SIG-M5 treated with dmso at 0.1 percent for 504 hours (cell line): Measurements from ENCODE around the gene SKAP1.

Experiments used
- DNase-seq: peaks from one replicate; lab custom pipeline; 2025; ENCODE audit not compliant: unreplicated experiment; lab: John Stamatoyannopoulos, UW

SKAP1 gene

DNA sequence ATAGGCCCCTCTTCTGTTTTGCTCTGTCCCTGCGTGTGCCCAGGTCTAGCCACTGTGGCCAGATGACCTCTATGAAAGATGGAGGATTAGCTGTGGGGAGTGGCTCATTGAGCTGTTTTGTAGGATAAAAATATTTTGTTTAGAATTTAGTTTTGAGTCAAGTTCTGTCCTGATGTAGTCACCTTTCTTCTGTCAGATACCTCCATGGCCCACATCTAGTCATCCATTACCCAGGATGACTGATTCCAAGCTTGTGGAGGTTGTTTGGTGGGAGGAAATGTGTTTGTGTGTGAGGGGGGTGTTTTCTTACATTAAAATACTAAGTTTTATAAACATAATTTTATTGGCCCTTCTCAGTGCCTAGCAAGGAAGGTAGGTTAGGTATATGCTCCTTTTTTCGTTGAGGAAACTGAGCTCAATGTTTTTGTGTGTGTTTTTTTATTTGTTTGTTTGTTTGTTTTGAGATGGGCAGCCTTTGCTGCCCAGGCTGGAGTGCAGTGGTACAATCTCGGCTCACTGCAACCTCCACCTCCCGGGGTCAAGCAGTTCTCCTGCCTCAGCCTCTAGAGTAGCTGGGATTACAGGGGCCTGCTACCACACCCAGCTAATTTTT, 306.1 kb downstream of the SKAP1 start:
- DNase-seq, result no peak

DNA sequence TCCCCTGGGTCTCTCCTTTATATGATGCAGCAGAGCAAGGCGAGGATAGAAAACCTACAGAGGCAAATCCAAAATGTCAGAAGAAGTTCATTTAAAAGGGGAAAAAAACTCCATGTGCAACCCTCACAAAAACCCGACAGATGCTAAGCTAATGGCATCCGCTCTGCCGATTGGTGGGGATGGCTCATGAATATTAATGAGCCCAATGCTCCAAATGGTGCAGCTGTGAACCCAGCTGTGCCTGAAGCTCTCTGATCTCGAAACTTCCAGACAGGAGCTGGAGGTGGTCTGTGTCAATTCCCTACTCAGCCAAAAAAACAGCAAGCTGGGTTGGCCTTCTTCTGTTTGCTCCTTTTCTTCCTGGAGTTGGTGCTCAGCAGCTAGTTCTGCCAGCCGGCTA, 306.9 kb downstream of the SKAP1 start:
- DNase-seq, result no peak

DNA sequence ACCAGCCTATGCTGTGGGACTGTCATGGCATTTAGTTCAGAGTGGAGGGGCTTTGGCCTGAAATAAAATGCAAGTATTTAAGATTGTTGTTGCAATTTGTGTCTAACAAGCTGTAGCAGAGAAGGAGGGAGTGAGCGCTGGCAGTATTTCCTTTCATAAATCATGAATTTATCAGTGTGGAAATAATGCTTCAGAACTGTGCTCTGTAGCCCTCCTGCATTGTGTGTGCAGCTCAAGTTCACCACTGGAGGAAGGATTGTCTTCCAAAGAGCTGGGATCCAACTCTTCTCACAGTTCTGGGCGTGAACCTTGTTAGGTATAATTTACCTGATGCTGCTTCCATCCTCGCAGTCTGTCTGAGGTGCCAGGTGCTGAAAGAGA, 307.4 kb downstream of the SKAP1 start:
- DNase-seq, result no peak

DNA sequence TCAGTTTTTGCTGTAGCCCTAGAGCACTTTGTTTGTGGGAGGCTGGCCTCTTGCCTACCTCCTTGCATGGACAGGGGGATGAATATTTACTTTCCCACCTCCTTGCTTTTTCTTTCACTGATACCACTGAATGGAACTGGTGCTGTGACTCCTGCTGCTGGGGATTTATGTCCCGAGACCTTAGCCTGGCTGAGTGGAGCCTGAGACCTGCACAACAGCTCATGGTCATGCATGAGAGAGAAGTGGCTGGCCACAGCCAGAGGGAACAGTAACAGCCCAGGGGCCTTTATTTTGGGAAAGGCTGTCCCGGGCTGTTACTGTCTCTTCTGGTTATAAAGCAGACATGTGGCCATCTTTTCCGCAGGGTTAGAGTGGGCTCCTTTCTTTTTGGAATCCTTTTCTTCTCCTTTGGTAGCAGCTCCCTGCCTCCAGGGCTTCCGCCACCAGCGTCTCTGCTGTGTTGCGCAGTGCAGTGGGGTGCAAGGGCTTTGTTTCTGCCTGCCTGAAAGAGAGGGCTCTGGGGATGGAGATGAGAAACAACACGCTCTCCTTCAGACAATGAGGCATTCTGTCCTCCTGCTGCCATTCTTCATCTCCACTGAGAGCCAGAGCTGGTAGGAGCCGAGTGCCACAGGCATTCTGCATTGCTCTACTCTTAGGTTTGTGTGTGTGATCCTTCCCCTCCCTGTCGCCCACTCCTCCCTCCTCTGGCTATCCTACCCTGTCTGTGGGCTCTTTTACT, 307.9 kb downstream of the SKAP1 start:
- DNase-seq, result no peak

DNA sequence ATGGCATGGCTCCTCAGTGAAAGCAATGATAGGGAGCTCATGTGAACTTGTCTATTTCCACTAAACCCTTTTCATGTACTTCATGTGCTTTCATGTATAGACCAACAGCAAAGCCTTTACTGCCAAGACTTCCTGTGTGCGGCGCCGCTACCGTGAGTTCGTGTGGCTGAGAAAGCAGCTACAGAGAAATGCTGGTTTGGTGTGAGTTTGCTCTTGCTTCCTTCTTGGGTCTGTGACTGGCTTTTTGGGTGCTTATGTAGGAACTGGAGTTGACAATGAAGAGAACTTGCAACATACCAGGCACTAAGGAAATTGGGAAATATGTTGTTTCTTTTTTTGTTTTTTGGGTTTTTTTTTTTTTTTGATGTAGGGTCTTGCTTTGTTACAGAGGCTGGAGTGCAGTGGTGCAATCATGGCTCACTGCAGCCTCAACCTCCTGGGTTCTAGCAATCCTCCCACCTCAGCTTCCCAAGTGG, 316.8 kb downstream of the SKAP1 start:
- peak; percentile 99 for DNase-seq

DNA sequence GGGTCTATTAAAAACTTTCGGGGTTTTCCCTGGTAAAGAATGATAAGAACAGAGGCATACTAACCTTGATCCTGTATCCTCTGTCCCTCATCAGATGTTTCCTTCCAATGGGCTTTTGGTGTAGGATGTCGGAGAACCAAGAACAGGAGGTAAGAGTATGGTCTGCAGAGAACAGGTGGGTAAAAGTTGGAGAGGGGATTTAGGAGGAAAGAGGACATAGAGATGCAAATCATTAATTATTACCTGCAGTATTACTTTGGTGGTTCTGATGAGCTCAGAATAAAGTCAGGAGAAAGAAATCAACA, 318.1 kb downstream of the SKAP1 start:
- DNase-seq, result no peak

DNA sequence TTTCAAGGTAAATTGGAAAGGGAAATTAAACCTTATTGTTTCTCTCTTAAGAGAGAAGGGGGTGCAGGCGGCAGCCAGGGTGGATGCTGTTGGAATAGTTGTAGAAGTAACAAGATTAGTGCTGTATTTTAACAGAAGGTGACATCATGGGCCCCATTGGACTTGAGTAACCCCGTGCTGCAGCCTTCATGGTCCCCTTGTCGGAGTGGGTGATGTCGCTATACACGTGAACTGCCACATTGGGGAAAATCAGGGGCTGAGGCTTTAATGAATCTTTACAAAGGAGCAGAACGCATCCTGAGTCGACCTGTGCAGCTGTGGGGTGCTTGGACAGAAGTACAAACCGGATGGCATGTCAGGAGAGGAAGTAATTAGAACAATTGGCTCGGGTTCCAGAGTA, 319.3 kb downstream of the SKAP1 start:
- no peak for DNase-seq

DNA sequence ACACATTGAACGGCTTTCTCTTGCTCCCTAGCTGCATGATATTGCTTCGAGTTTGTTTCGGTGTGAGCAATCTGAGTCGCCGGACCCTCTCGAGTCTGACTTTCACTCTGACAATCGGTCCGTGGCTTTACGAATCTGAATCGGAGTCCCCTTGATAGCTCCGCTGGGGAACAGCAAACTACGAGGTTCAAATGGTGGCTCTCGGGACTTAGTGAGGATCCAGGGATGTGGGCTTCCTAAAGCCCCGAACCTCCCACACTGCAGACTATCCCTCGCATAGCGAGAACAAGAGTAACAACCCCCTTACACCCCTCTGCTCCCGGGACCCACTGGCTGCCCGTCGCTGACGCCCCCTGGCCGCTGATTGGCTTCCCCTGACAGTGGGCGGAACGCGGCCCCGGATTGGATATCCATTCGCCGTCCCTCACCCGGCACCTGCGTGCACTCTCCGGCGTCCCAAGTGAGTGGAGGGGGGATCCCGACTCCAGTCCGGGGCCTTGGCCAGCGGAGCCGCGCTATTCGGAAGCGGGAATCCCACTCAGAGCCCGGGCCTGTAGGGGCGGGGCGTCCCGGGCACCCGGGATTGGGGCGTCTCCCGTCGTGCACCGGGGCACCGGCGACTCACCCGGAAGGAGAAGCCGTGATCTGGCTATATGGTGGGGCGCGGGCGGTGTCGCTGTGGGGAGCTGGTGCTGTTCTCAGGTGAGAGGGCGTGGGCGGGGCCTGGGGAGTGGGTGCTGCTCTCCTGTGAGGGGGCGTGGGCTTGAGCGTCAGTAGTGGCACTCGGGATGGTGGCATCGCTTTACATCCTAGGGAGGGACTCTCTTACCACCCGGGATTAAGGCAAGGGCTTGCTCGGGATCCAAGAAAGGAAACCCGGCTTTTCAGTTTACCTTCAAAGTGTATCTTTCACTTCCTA, 322.6 kb downstream of the SKAP1 start, which contains the start of gene SNX11:
SNX11 (plus strand) TSS at position 630 of the 919 bp plus-strand sequence. CDS start 4,278 bp downstream, outside the sequence.
- DNase-seq, result peak; percentile 86

DNA sequence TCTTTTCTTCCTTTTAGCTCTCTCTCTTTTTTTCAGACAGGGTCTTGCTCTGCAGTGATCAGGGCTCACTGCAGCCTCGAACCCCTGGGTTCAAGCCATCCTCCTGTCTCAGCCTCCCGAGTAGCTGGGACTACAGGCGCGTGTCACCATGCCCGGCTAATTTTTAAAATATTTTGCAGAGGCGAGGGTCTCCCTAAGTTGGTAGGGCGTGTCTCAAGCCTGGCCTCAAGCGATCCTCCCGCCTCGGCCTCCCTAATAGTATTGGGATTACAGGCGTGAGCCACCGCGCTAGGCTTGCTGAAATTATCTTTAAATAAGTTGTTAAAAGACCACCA, 323.2 kb downstream of the SKAP1 start:
- DNase-seq, result no peak

DNA sequence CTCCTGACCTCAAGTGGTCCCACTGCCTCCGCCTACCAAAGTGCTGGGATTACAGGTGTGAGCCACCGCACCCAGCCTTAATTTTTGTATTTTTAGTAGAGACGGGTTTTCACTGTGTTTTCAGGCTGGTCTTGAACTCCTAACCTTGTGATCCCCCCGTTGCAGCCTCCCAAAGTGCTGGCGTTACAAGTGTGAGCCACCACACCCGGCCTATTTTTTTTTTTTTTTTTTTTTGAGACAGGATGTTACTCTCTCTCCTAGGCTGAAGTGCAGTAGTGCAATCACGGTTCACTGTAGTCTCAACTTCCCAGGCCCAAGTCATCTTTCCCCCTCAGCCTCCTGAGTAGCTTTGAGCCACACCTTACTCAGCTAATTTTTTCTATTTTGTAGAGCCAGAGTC, 325.6 kb downstream of the SKAP1 start:
- DNase-seq, result no peak

DNA sequence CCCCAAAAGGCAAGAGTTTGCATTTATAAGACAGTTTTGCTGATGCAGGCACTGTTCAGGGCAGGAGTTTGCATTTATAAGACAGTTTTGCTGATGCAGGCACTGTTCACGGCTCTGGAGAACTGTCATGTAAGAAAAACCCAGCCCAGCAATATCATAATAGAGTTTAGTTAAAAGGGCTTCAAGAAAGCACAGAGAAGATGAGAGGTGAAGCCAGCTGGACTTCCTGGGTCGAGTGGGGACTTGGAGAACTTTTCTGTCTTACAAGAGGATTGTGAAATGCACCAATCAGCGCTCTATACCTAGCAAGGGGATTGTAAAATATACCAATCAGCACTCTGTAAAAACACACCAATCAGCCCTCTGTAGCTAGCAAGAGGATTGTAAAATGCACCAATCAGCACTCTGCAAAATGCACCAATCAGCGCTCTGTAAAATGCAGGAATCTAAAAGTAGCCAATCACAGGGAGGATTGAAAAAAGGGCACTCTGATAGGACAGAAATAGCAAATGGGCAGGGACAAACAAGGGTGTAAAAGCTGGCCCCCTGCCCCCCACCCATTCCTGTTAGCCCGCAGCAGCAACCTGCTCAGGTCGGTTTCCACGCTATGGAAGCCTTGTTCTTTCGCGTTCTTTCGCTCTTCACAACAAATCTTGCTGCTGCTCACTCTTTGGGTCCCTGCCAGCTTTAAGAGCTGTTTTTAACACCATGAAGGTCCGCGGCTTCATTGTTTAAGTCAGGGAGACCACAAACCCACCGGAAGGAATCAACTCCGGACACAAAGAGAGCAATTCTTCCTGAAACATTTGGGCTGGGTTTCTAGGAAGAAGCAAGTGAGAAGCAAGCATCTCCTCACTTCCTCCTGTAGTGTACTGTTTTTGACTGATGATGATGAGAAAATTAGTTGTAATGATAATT, 327.0 kb downstream of the SKAP1 start:
- peak; percentile 19 for DNase-seq

DNA sequence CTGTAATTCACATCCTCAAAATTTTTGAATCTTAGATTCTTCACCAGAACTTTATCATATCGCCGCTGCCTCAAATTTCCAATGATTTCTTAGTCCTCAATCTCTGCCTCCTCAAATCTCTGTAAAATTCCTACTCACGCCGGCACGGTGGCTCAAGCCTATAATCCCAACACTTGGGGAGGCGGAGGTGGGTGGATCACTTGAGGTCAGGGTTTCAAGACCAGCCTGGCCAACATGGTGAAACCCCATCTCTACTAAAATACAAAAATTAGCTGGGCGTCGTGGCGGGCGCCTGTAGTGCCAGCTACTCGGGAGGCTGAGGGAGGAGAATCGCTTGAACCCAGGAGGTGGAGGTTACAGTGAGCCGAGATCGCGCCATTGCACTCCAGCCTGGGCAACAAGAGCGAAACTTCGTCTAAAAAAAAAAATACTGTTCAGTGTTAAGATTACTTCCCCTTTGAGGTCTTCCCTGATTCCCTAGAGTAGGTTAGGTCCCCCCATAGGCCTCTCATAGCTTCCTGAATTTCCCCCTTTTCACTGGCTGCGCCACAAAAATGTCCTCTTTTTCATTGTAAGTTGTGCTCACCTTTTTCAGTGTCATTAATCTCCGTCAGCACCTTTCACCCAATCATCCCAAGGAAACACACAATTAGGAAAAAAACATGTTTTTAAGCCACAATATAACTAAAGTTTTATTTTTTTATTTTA, 327.8 kb downstream of the SKAP1 start:
- peak; percentile 56 for DNase-seq

DNA sequence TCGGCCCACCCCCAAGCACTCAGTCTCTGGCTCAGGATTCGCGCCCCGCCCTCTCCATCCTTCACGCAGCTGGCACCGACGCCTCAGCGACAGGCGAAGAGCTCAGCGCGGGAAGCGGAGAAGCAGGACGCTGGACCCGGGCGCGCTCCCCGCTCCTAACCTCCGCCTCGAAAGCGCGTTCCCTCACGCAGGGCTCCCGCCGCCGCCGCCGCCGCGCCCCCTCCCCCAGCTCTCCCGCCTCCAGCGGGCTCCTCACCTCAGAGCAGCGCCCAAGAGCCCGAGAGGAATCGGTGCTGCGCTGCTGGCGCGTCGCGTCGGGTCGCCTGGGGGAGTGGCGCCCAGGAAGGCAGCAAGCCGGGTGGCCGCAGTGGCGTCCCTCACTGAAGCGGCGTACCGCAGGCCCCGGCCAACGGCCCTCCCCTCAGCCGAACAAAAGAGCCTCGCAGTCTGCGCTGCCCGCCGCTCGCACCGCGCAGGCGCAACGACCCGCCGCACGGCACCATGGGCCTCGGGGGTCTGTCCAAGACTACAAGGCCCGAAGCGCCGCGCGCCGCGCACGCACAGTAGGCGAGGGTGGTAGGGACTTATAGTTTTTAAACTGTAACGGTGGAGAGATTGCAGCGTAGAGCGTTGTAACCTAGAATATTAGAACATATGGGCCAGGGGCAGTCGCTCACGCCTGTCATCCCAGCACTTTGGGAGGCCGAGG, 328.8 kb downstream of the SKAP1 start, which contains the start of gene CBX1:
CBX1 (minus strand) TSS at position 467 of the 709 bp plus-strand sequence. CDS start 24,474 bp downstream, outside the sequence.
- DNase-seq, result peak; percentile 91

DNA sequence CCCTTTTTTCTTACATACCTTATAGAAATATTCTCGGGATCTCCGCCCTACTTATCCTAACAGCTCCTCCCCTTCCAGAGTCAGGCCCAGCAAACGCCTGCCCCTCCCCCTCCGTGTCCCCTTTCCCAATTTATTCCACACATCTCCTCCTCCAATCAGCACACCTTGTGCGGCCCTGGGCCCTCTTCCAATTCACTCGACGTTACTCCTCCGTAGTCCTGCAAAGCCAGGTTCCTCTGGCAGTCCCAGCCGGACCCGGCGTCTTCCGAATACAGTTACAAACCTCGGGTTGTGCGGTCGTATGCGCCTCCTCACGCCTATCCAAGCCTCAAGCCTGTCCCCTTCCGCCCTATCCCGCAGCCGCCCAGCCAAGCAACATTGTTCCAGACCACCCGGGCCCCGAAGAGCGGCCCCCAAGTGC, 329.4 kb downstream of the SKAP1 start:
- peak; percentile 60 for DNase-seq

DNA sequence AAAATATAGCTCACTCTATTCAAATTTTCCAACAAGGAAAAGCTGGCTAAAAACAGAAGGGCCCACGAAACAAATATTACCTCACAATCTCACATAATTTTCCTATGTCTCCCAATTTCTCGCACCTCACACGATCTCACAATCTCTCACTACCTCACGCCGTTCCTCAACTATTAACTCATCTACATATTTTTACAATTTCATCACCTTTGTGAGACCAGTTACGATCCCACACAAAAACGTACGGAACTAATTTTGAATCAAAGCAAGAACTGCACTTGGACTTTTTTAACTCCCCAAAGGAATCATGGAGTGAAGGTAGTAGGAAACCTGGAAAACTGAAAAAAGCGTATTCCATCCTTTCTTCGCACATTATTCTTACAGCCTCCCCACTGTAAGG, 329.9 kb downstream of the SKAP1 start:
- DNase-seq, result no peak

DNA sequence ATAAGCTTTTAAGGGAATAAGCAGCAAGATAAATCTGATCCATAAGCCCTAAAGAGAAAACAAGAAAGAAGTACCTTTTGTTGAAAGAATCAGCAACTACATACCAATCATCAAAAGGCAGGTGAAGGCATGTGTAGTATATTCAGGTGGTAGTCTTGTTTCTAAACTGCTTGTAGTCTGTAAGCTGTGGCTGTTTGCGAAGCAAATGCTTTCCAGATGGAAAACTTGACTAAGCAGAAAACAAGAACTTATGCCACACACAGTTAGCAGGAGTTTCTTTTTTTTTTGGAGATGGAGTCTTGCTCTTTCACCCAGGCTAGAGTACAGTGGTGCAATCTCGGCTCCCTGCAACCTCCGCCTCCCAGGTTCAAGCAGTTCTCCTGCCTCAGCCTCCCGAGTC, 334.4 kb downstream of the SKAP1 start:
- DNase-seq, result no peak

DNA sequence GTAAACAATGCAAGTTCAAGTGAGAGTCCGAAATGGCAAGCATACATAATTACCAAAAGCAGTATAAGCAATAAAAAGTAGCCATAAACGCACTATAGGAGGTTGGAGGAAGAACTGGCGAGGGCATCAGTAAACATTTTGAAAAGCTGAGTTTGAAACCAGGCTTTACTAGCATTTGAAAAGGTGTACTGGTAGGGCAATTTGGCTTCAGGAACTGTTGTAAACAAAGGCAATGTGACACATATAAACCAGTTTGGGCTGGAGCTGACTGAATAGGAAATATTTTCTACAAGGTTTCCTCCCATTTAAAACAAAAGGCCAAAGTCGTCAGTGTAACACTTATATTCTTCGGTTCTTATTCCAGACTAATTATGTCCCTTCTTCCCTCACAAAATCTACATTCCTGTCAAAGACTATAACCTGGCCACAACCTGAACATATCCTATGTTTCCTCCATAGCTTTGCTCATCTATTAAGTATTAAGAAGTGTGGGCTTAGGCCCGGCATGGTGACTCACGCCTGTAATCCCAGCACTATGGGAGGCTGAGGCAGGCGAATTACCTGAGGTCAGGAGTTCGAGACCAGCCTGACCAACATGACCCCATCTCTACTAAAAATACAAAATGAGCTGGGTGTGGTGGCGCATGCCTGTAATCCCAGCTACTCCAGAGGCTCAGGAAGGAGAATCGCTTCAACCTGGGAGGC, 336.5 kb downstream of the SKAP1 start:
- DNase-seq, result no peak

DNA sequence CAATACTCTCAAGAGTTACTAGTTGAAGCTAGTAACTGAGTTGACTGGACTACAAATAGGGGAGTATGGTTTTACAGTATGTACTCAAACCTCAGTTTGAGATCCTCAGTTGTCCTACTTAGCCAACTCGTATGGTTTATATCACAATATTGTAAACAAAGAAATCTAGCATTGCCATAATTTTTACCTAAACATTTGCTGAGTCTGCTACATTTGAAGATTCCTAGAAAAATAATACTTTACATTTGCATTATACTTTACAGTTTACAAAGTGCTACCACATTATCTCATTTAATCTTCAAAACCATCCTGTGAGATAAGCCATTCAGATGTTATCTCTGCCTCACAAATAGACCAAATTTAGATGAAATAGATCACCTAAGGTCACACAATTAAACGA, 345.1 kb downstream of the SKAP1 start:
- DNase-seq, result no peak
